Panc1 (cell line): Measurements from ENCODE around the gene BATF3. TPM values are rescaled to one million over a fixed set of nuclear protein-coding genes. Genes with fewer than 3 reads are reported as not detected.

ENCODE experiments used
- ATAC-seq: fragments of 200-7000 bp; cut with Tn5 transposase; 2 replicates; pipeline ENCODE4 v1.9.1; 2020; ENCODE audit warnings: mild to moderate bottlenecking, moderate library complexity
- BruUV-seq: library from RNA; stranded (reverse); fragments of 400-500 nt; replicated peaks from 2 replicates; lab custom pipeline; 2021; lab: Mats Ljungman, UMichigan
- CTCF ChIA-PET: fragments of 300-600 bp; sonication (Branson Sonifier 250); formaldehyde crosslinking; loops from one replicate; lab custom pipeline; 2022; ENCODE audit warnings: antibody characterized with exemption; lab: Charles Lee
- POLR2A ChIA-PET: fragments of 300-600 bp; sonication (Branson Sonifier 250); formaldehyde crosslinking; loops from one replicate; lab custom pipeline; 2022; ENCODE audit warnings: antibody characterized with exemption; lab: Charles Lee
- DNase-seq: peaks from one replicate; pipeline ENCODE4 v3.0.0-alpha.2; 2010; ENCODE audit warnings: low read depth, low spot score
- H3K27ac ChIP-seq: 2 replicates; pipeline ENCODE4 v1.5.1; 2011; ENCODE audit warnings: mild to moderate bottlenecking, low read length, inconsistent platforms
- H3K27me3 ChIP-seq: fragments of 200-500 bp; sonication (Bioruptor generic); 2 replicates; pipeline ENCODE4 v1.6.0; 2014; ENCODE audit warnings: low read length, inconsistent platforms; ENCODE audit not compliant: control insufficient read depth, insufficient read depth
- H3K36me3 ChIP-seq: fragments of 200-500 bp; sonication (Bioruptor generic); 2 replicates; pipeline ENCODE4 v1.5.1; 2014; ENCODE audit warnings: inconsistent platforms, mild to moderate bottlenecking, low read length, moderate library complexity; ENCODE audit not compliant: control insufficient read depth, insufficient read depth
- H3K4me1 ChIP-seq: 2 replicates; pipeline ENCODE4 v1.5.1; 2011; ENCODE audit warnings: inconsistent platforms, mild to moderate bottlenecking, low read length, moderate library complexity; ENCODE audit not compliant: control insufficient read depth, insufficient read depth
- H3K4me3 ChIP-seq, 2 experiments: 2 replicates each; pipeline ENCODE4 v1.5.1; 2011 to 2012; ENCODE audit warnings: low read depth in 2 of 2, low read length in 2 of 2, mild to moderate bottlenecking in 2 of 2, inconsistent platforms in 1 of 2, moderate library complexity in 1 of 2
- H3K9me3 ChIP-seq: fragments of 200-500 bp; sonication (Bioruptor generic); 2 replicates; pipeline ENCODE4 v1.5.1; 2014; ENCODE audit warnings: low read depth, mild to moderate bottlenecking, inconsistent platforms, low read length, moderate library complexity; ENCODE audit not compliant: control insufficient read depth, insufficient read depth
- POLR2AphosphoS5 ChIP-seq: IDR thresholded peaks from 2 replicates; pipeline ENCODE4 v1.6.1; 2012; ENCODE audit warnings: mild to moderate bottlenecking, low read depth, low read length, moderate library complexity
- SIN3A ChIP-seq: IDR thresholded peaks from 2 replicates; pipeline ENCODE4 v1.6.1; 2012; ENCODE audit warnings: low read depth, mild to moderate bottlenecking, low read length, moderate library complexity, borderline replicate concordance; ENCODE audit not compliant: insufficient read depth
- TCF7L2 ChIP-seq: IDR thresholded peaks from 2 replicates; pipeline ENCODE4 v1.6.1; 2011; ENCODE audit warnings: mild to moderate bottlenecking, low read depth, low read length, inconsistent platforms
- in situ Hi-C: cut with HindIII; loops from 2 replicates; pipeline ENCODE4 v1.10.0; 2016; ENCODE audit warnings: low sequenced_read_pairs, low pct_unique_long_range_greater_than_20kb
- intact Hi-C: fragments of 100-400 bp; cut with micrococcal nuclease; formaldehyde crosslinking; loops from one replicate; pipeline ENCODE4 v1.10.0; 2022; ENCODE audit not compliant: unreplicated experiment
- total RNA-seq: library from RNA; stranded (reverse); gene quantifications from one replicate; pipeline ENCODE4 v1.2.1, GENCODE V29; 2021; ENCODE audit not compliant: unreplicated experiment
- TF ChIP-seq, protein P1 (sequence below), 2 experiments: IDR thresholded peaks; 2 replicates each; pipeline ENCODE4 v1.6.1; 2011 to 2012; ENCODE audit warnings: low read depth in 2 of 2, control low read depth in 1 of 2, low read length in 1 of 2, mild to moderate bottlenecking in 1 of 2, moderate library complexity in 1 of 2; ENCODE audit not compliant: insufficient read depth in 1 of 2
- TF ChIP-seq, protein P2 (sequence below): fragments of 450-650 bp; IDR thresholded peaks from 2 replicates; pipeline ENCODE4 v1.5.1; 2017; ENCODE audit warnings: mild to moderate bottlenecking

The BATF3 gene
- total RNA-seq, 1 experiment from 2014 or later = 2.4 TPM

DNA sequence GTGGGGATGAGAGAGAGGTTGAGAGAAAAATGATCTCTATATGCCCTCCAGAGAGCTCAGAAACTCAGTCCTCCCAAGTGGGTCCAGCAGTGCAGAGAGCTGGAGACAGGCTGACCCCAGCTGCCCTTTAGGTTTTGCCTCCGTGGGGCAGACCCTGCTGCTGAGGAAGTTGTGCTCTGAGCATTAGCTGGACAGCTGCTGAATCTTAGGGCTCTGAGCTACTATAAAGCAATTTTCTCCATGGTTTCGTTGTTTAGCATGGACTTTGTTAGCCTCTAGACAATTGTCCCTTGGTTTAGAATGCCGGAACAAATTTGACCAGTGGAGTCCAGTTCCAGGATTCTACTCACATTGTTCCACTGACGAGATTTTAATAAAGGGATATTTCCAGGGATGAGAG is 22.1 kb downstream of the BATF3 start:
- BruUV-seq = no TSS peak
- in situ Hi-C loops = no loop called here
- ATAC-seq (no peak), DNase-seq (no peak)
- POLR2A ChIA-PET = no interaction called here
- no peak for TF ChIP-seq POLR2AphosphoS5
- TF ChIP-seq TCF7L2 = no peak
- TF ChIP-seq, protein P1, sequence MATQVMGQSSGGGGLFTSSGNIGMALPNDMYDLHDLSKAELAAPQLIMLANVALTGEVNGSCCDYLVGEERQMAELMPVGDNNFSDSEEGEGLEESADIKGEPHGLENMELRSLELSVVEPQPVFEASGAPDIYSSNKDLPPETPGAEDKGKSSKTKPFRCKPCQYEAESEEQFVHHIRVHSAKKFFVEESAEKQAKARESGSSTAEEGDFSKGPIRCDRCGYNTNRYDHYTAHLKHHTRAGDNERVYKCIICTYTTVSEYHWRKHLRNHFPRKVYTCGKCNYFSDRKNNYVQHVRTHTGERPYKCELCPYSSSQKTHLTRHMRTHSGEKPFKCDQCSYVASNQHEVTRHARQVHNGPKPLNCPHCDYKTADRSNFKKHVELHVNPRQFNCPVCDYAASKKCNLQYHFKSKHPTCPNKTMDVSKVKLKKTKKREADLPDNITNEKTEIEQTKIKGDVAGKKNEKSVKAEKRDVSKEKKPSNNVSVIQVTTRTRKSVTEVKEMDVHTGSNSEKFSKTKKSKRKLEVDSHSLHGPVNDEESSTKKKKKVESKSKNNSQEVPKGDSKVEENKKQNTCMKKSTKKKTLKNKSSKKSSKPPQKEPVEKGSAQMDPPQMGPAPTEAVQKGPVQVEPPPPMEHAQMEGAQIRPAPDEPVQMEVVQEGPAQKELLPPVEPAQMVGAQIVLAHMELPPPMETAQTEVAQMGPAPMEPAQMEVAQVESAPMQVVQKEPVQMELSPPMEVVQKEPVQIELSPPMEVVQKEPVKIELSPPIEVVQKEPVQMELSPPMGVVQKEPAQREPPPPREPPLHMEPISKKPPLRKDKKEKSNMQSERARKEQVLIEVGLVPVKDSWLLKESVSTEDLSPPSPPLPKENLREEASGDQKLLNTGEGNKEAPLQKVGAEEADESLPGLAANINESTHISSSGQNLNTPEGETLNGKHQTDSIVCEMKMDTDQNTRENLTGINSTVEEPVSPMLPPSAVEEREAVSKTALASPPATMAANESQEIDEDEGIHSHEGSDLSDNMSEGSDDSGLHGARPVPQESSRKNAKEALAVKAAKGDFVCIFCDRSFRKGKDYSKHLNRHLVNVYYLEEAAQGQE (IDR thresholded peaks at IDR 0.05; ENCODE audit: insufficient read depth in 1 of 2, low read depth in 2 of 2, low read length in 1 of 2) = no peak
- TF ChIP-seq, protein P2, sequence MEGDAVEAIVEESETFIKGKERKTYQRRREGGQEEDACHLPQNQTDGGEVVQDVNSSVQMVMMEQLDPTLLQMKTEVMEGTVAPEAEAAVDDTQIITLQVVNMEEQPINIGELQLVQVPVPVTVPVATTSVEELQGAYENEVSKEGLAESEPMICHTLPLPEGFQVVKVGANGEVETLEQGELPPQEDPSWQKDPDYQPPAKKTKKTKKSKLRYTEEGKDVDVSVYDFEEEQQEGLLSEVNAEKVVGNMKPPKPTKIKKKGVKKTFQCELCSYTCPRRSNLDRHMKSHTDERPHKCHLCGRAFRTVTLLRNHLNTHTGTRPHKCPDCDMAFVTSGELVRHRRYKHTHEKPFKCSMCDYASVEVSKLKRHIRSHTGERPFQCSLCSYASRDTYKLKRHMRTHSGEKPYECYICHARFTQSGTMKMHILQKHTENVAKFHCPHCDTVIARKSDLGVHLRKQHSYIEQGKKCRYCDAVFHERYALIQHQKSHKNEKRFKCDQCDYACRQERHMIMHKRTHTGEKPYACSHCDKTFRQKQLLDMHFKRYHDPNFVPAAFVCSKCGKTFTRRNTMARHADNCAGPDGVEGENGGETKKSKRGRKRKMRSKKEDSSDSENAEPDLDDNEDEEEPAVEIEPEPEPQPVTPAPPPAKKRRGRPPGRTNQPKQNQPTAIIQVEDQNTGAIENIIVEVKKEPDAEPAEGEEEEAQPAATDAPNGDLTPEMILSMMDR = no peak
- no peak for TF ChIP-seq SIN3A
- no peaks in the 10 kb centered on the region for H3K36me3 ChIP-seq
- H3K27ac ChIP-seq = no peak overlapping the region
- no peak overlapping the region for H3K4me3 ChIP-seq
- intact Hi-C loops = no loop called here
- no peaks in the 10 kb centered on the region for H3K27me3 ChIP-seq
- H3K9me3 ChIP-seq = no peaks in the 10 kb centered on the region
- H3K4me1 ChIP-seq = no peaks in the 10 kb centered on the region
- CTCF ChIA-PET = interaction anchor here (1.7 kb wide), 1 partner anchor 13 kb away, joined by 6 read pairs; no protein-coding TSS in a partner anchor

DNA sequence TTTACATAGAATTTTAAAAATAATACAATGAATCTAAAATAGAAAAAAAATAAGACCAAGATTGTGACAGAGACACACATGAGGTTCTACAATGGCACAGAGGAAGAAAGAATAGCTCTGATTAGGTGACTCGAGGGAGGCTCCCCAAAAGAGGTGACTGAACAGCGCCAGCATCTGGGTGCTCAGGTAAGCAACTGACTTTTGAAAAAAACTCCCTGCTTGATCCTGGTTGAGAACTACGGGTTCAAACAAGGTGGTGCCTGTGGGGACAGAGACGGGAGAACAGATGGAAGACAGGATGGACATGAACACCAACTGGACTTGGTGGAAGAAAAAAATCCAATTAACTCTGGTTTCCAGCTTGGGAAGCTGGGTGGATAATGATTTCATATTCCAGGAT is 22.5 kb downstream of the BATF3 start:
- ATAC-seq = no peak
- POLR2A ChIA-PET = no interaction called here

More for the DNA sequence above, 22.5 kb downstream of the BATF3 start:
- Histone ChIP-seq H3K36me3 (no peaks in the 10 kb centered on the region), H3K9me3 (no peaks in the 10 kb centered on the region), H3K27ac (no peak overlapping the region), H3K4me3 (no peak overlapping the region), H3K4me1 (no peaks in the 10 kb centered on the region), H3K27me3 (no peaks in the 10 kb centered on the region)
- in situ Hi-C loops (no loop called here), intact Hi-C loops (no loop called here)
- no TSS peak for BruUV-seq
- TF ChIP-seq, protein P1 (IDR thresholded peaks at IDR 0.05; ENCODE audit: insufficient read depth in 1 of 2, low read depth in 2 of 2, low read length in 1 of 2) = no peak
- TF ChIP-seq, protein P2 = no peak
- TF ChIP-seq SIN3A = no peak
- TF ChIP-seq POLR2AphosphoS5 = no peak
- CTCF ChIA-PET = interaction anchor here (1.7 kb wide), 1 partner anchor 12 kb away, joined by 6 read pairs; no protein-coding TSS in a partner anchor
- DNase-seq = no peak
